ENCODE measurements around the gene UBE2C. TPM values are rescaled to one million over a fixed set of nuclear protein-coding genes. Genes with fewer than 3 reads are reported as not detected.

UBE2C gene
- total and polyA plus RNA-seq, 2 donors from 2014 or later, result 2.0 to 2.4 TPM

DNA sequence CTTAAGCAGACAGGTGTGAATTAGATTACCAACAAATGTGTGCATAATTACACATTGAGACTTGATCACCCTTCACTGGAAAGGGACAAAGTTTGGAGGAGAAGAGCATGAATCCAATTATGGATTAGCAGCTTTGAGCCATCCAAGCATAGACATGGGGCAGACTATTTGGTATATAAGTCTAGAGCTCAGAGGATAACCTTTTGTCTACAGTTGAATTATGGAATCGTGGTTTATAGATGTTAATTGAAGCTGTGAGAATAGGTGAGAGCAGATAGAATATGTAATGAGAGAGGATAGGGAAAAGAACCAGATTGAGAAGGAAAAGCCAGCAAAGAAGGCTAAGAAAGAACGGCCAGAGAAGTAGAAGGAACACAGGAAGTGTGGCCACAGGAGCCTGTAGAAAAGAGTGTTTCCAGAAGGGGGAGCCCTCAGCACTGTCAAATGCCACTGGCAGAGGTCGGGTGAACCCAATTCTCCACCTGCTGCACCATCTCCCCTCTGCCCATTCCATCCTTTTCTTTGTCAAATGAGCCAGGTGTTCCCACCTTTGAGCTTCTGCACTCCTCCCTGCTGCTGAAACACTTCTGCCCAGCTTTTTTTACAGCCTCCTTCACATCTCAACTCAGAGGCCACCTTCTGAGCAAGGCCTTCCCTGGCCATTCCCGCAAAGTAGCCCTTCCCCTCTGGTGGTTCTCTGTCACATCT is 13.4 kb upstream of the UBE2C start:
- H3K9ac ChIP-seq (ENCODE audit: low read length in 3 of 3), result no peak overlapping the region
- no peaks in the 10 kb centered on the region for H3K4me1 ChIP-seq (ENCODE audit: control insufficient read depth in 2 of 3, insufficient read depth in 2 of 3, low read depth in 1 of 3, low read length in 3 of 3)
- TF ChIP-seq, protein P1, sequence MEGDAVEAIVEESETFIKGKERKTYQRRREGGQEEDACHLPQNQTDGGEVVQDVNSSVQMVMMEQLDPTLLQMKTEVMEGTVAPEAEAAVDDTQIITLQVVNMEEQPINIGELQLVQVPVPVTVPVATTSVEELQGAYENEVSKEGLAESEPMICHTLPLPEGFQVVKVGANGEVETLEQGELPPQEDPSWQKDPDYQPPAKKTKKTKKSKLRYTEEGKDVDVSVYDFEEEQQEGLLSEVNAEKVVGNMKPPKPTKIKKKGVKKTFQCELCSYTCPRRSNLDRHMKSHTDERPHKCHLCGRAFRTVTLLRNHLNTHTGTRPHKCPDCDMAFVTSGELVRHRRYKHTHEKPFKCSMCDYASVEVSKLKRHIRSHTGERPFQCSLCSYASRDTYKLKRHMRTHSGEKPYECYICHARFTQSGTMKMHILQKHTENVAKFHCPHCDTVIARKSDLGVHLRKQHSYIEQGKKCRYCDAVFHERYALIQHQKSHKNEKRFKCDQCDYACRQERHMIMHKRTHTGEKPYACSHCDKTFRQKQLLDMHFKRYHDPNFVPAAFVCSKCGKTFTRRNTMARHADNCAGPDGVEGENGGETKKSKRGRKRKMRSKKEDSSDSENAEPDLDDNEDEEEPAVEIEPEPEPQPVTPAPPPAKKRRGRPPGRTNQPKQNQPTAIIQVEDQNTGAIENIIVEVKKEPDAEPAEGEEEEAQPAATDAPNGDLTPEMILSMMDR (IDR thresholded peaks at IDR 0.05; ENCODE audit: borderline replicate concordance, extremely low read depth, insufficient read depth), result peak; percentile 58
- intact Hi-C loops (cut with DNase I), result no loop called here
- no peak for FAIRE-seq
- peak in 4 of 5 donors; percentile 56 to 75 (median 62) for DNase-seq
- peaks cover 4 to 42% (median 37%) of the 10 kb centered on the region in 3 donors for H3K36me3 ChIP-seq (ENCODE audit: control insufficient read depth in 2 of 3, insufficient read depth in 3 of 3, low read length in 3 of 3)
- no peaks in the 10 kb centered on the region for H3K9me3 ChIP-seq (ENCODE audit: control insufficient read depth in 2 of 3, insufficient read depth in 1 of 3, low read length in 3 of 3)
- no peak overlapping the region for H3K4me3 ChIP-seq (ENCODE audit: low read length in 3 of 3)
- H3K27me3 ChIP-seq (ENCODE audit: control insufficient read depth, insufficient read depth, low read length), result no peaks in the 10 kb centered on the region
- no peak overlapping the region for H3K27ac ChIP-seq (ENCODE audit: low read depth in 2 of 2, low read length in 2 of 2)

DNA sequence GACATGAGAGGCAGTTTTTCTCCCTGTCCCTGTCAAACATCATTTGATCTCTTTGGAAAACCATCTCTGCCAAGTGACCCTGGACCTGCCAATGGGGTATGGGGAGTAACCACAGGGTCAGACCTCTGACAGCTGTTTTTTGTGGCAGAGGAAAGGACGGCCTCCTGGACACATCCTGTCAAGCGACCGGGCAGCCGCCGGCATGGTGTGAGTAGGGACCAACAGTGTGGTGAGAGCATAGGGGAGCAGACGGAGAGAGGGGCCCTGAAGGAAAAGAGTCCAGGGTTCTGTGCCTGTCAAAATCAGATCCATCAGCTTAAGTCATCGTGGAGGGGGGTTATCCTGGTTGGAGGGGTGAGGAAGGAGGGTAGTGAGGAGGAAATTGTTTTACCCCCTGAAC is 10.6 kb upstream of the UBE2C start:
- intact Hi-C loops (cut with DNase I), result loop anchor here (10.0 kb wide), 1 partner anchor 143 kb away; no protein-coding TSS in a partner anchor
- no peak overlapping the region for H3K9ac ChIP-seq (ENCODE audit: low read length in 3 of 3)
- DNase-seq (no peak), FAIRE-seq (no peak)
- no peaks in the 10 kb centered on the region for H3K27me3 ChIP-seq (ENCODE audit: control insufficient read depth, insufficient read depth, low read length)
- H3K4me1 ChIP-seq (ENCODE audit: control insufficient read depth in 2 of 3, insufficient read depth in 2 of 3, low read depth in 1 of 3, low read length in 3 of 3), result no peaks in the 10 kb centered on the region
- no peak overlapping the region for H3K27ac ChIP-seq (ENCODE audit: low read depth in 2 of 2, low read length in 2 of 2)
- H3K4me3 ChIP-seq (ENCODE audit: low read length in 3 of 3), result no peak overlapping the region
- no peaks in the 10 kb centered on the region for H3K9me3 ChIP-seq (ENCODE audit: control insufficient read depth in 2 of 3, insufficient read depth in 1 of 3, low read length in 3 of 3)
- peaks cover 5 to 54% (median 44%) of the 10 kb centered on the region in 3 donors for H3K36me3 ChIP-seq (ENCODE audit: control insufficient read depth in 2 of 3, insufficient read depth in 3 of 3, low read length in 3 of 3)
- TF ChIP-seq, protein P1 (IDR thresholded peaks at IDR 0.05; ENCODE audit: borderline replicate concordance, extremely low read depth, insufficient read depth), result no peak

DNA sequence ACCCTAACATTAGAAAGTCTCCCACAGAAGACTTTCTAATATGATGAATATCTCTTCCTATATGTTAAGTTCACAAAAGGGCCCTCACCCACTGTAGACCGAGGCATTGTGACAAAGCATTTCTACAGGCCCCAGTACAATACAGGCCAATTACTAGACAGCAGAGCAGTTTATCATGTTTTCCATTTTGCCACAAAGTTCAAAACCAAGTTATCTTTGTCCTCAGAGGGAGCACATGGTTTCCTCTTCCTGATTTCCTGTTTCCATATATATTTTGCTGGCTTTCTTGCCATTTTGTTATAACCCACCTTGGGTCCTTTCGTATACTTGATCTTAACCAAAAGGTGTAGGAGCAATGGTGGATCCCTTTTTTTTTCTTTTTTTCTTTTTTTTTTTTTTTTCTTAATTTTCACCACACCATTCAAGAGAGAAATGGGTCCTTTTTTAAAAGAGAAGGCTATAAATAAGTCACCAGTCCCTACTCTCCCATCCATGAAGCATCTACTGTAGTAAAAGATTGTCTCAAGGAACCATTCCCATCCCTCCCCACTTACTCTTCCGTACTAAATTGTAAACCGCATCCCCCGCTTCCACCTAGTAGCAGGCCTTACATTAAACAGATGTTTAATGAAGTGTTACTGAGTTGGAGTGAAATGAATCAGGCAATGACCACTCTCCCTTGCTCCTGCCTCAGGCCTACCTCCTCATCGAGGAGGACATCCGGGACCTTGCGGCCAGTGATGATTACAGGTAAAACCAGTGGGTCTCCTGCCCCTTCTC is 2.1 kb upstream of the UBE2C start:
- Histone ChIP-seq H3K4me3 (ENCODE audit: low read length in 3 of 3) (no peak overlapping the region), H3K9me3 (ENCODE audit: control insufficient read depth in 2 of 3, insufficient read depth in 1 of 3, low read length in 3 of 3) (no peaks in the 10 kb centered on the region), H3K9ac (ENCODE audit: low read length in 3 of 3) (no peak overlapping the region), H3K36me3 (ENCODE audit: control insufficient read depth in 2 of 3, insufficient read depth in 3 of 3, low read length in 3 of 3) (peaks cover 10 to 31% (median 30%) of the 10 kb centered on the region in 3 donors), H3K27me3 (ENCODE audit: control insufficient read depth, insufficient read depth, low read length) (no peaks in the 10 kb centered on the region), H3K4me1 (ENCODE audit: control insufficient read depth in 2 of 3, insufficient read depth in 2 of 3, low read depth in 1 of 3, low read length in 3 of 3) (peaks cover 0 to 5% (median 0%) of the 10 kb centered on the region in 3 donors), H3K27ac (ENCODE audit: low read depth in 2 of 2, low read length in 2 of 2) (no peak overlapping the region)
- FAIRE-seq (no peak), DNase-seq (peak in 2 of 5 donors; percentile 64 to 70)
- intact Hi-C loops (cut with DNase I), result no loop called here
- TF ChIP-seq, protein P1 (IDR thresholded peaks at IDR 0.05; ENCODE audit: borderline replicate concordance, extremely low read depth, insufficient read depth), result no peak
